SK-N-MC (cell line): ENCODE results near the gene MAP6.

Source experiments
- DNase-seq: peaks from one replicate; pipeline ENCODE4 v3.0.0-alpha.2; 2011; ENCODE audit warnings: low read depth, low spot score
- H3K27ac ChIP-seq: fragments of 200-600 bp; sonication (generic); 2 replicates; pipeline ENCODE4 v1.5.1; 2016; ENCODE audit warnings: mixed run types
- H3K36me3 ChIP-seq: fragments of 200-600 bp; sonication (generic); 2 replicates; pipeline ENCODE4 v1.6.1; 2017; ENCODE audit warnings: antibody characterized with exemption, low read length, mixed read lengths; ENCODE audit not compliant: insufficient read depth
- H3K4me3 ChIP-seq: fragments of 200-600 bp; sonication (generic); 2 replicates; pipeline ENCODE4 v1.5.1; 2016
- H3K9ac ChIP-seq: fragments of 200-600 bp; sonication (generic); 2 replicates; pipeline ENCODE4 v1.8.0; 2017; ENCODE audit warnings: mixed run types, mixed read lengths; ENCODE audit not compliant: insufficient read length
- H3K9me3 ChIP-seq: fragments of 200-600 bp; sonication (generic); 2 replicates; pipeline ENCODE4 v1.6.1; 2017; ENCODE audit warnings: low read depth, mild to moderate bottlenecking, antibody characterized with exemption, low read length, moderate library complexity, mixed read lengths
- EZH2 ChIP-seq: fragments of 200-600 bp; sonication (generic); IDR thresholded peaks from one replicate; pipeline ENCODE4 v1.6.1; 2017; ENCODE audit warnings: antibody characterized with exemption
- FOXP2 ChIP-seq: optimal IDR thresholded peaks from 2 replicates; pipeline ENCODE3; 2011; ENCODE audit warnings: mild to moderate bottlenecking, moderate library complexity; ENCODE audit not compliant: insufficient read depth; ENCODE audit errors: extremely low read length, control extremely low read depth
- POLR2AphosphoS5 ChIP-seq: IDR thresholded peaks from 2 replicates; pipeline ENCODE4 v1.6.1; 2012; ENCODE audit warnings: mild to moderate bottlenecking, low read depth, low read length, borderline replicate concordance

MAP6 gene

GRCh38 chr11:75542088-75542438 is 126.8 kb downstream of the MAP6 start:
- no peak for DNase-seq
- TF ChIP-seq POLR2AphosphoS5, result no peak
- no peak for TF ChIP-seq FOXP2
- no peak for TF ChIP-seq EZH2
- Histone ChIP-seq H3K9ac (no peak overlapping the region), H3K4me3 (no peak overlapping the region), H3K27ac (no peak overlapping the region), H3K36me3 (no peaks in the 10 kb centered on the region), H3K9me3 (no peaks in the 10 kb centered on the region)

- Histone ChIP-seq H3K4me3 (no peak overlapping the region), H3K9ac (no peak overlapping the region), H3K36me3 (no peaks in the 10 kb centered on the region), H3K9me3 (no peaks in the 10 kb centered on the region), H3K27ac (no peak overlapping the region)
- TF ChIP-seq EZH2, result no peak
- no peak for TF ChIP-seq POLR2AphosphoS5
- TF ChIP-seq FOXP2, result no peak
- DNase-seq, result no peak
These were observed 127.4 kb downstream of the MAP6 start for GRCh38 chr11:75541193-75542087.

GRCh38 chr11:75539459-75540334 is 129.1 kb downstream of the MAP6 start:
- Histone ChIP-seq H3K27ac (no peak overlapping the region), H3K9me3 (no peaks in the 10 kb centered on the region), H3K36me3 (no peaks in the 10 kb centered on the region), H3K9ac (no peak overlapping the region), H3K4me3 (no peak overlapping the region)
- no peak for DNase-seq
- TF ChIP-seq EZH2 (no peak), POLR2AphosphoS5 (no peak), FOXP2 (no peak)

- H3K27ac ChIP-seq, result no peak overlapping the region
- TF ChIP-seq EZH2, result no peak
- no peak for TF ChIP-seq POLR2AphosphoS5
- no peak for TF ChIP-seq FOXP2
- H3K9me3 ChIP-seq, result no peaks in the 10 kb centered on the region
- H3K4me3 ChIP-seq, result no peak overlapping the region
- H3K9ac ChIP-seq, result no peak overlapping the region
- DNase-seq, result no peak
- H3K36me3 ChIP-seq, result no peaks in the 10 kb centered on the region
These were observed 130.5 kb downstream of the MAP6 start for GRCh38 chr11:75538150-75538942.

- no peak overlapping the region for H3K9ac ChIP-seq
- H3K27ac ChIP-seq, result no peak overlapping the region
These were observed 131.1 kb downstream of the MAP6 start for GRCh38 chr11:75537740-75538139.

More at GRCh38 chr11:75537740-75538139, 131.1 kb downstream of the MAP6 start:
- H3K4me3 ChIP-seq, result no peak overlapping the region
- no peak for DNase-seq
- no peaks in the 10 kb centered on the region for H3K9me3 ChIP-seq
- no peak for TF ChIP-seq FOXP2
- TF ChIP-seq EZH2, result no peak
- TF ChIP-seq POLR2AphosphoS5, result no peak
- no peaks in the 10 kb centered on the region for H3K36me3 ChIP-seq
